Activated CD8-positive, alpha-beta memory T cell treated with anti-CD3 and anti-CD28 coated beads for 24 hours (primary cell): ENCODE measurements around the gene DIPK1A.

ENCODE experiments used
- DNase-seq: peaks from one replicate; pipeline ENCODE4 v3.0.0-alpha.2; 2020

Gene DIPK1A

GRCh38 chr1:92870591-92870990 lies 90.7 kb downstream of the DIPK1A start:
- no peak for DNase-seq

GRCh38 chr1:92864131-92864530 lies 97.1 kb downstream of the DIPK1A start:
- DNase-seq = no peak

- no peak for DNase-seq
Observed at GRCh38 chr1:92862605-92863004, 98.7 kb downstream of the DIPK1A start.

- no peak for DNase-seq
Observed at GRCh38 chr1:92859400-92860039, 101.7 kb downstream of the DIPK1A start.

GRCh38 chr1:92858564-92859399 lies 102.5 kb downstream of the DIPK1A start:
- no peak for DNase-seq

GRCh38 chr1:92857817-92858216 lies 103.4 kb downstream of the DIPK1A start:
- no peak for DNase-seq

- DNase-seq = no peak
Observed at GRCh38 chr1:92855236-92855635, 106.0 kb downstream of the DIPK1A start.

GRCh38 chr1:92854101-92854785 lies 107.0 kb downstream of the DIPK1A start:
- no peak for DNase-seq

GRCh38 chr1:92853299-92853698 lies 108.0 kb downstream of the DIPK1A start:
- DNase-seq = no peak

- no peak for DNase-seq
Observed at GRCh38 chr1:92851729-92852128, 109.5 kb downstream of the DIPK1A start.

GRCh38 chr1:92850019-92850418 lies 111.2 kb downstream of the DIPK1A start:
- DNase-seq = no peak

- DNase-seq = peak; percentile 13
Observed at GRCh38 chr1:92848201-92848600, 113.1 kb downstream of the DIPK1A start.

GRCh38 chr1:92845908-92846307 lies 115.4 kb downstream of the DIPK1A start:
- DNase-seq = no peak

GRCh38 chr1:92844439-92844838 lies 116.8 kb downstream of the DIPK1A start:
- peak; percentile 32 for DNase-seq

GRCh38 chr1:92843429-92844352 lies 117.6 kb downstream of the DIPK1A start:
- DNase-seq = peak; percentile 53

GRCh38 chr1:92843046-92843423 lies 118.2 kb downstream of the DIPK1A start:
- peak; percentile 13 for DNase-seq

- DNase-seq = peak; percentile 11
Observed at GRCh38 chr1:92842082-92843045, 118.9 kb downstream of the DIPK1A start.

- DNase-seq = peak; percentile 38
Observed at GRCh38 chr1:92840600-92840999, 120.7 kb downstream of the DIPK1A start.

- no peak for DNase-seq
Observed at GRCh38 chr1:92839442-92839841, 121.8 kb downstream of the DIPK1A start.

GRCh38 chr1:92838519-92838918 lies 122.7 kb downstream of the DIPK1A start:
- no peak for DNase-seq

- DNase-seq = no peak
Observed at GRCh38 chr1:92837062-92837461, 124.2 kb downstream of the DIPK1A start.
